IPS-18a (cell line): Measurements from ENCODE around the gene EIF2S3B.

Source experiments
- H3K27ac ChIP-seq: one replicate; pipeline ENCODE4 v1.5.1; 2013; ENCODE audit warnings: low read length
- H3K27me3 ChIP-seq: one replicate; pipeline ENCODE4 v1.6.1; 2013; ENCODE audit warnings: mild to moderate bottlenecking, low read length; ENCODE audit not compliant: control insufficient read depth, insufficient read depth
- H3K36me3 ChIP-seq: one replicate; pipeline ENCODE4 v1.6.1; 2013; ENCODE audit warnings: low read depth, low read length; ENCODE audit not compliant: control insufficient read depth
- H3K4me1 ChIP-seq: one replicate; pipeline ENCODE4 v1.6.1; 2013; ENCODE audit warnings: low read depth, low read length; ENCODE audit not compliant: control insufficient read depth
- H3K4me3 ChIP-seq: one replicate; pipeline ENCODE4 v1.5.1; 2013; ENCODE audit warnings: low read length
- H3K9ac ChIP-seq: one replicate; pipeline ENCODE4 v1.6.1; 2013; ENCODE audit warnings: mild to moderate bottlenecking, low read length, moderate library complexity
- H3K9me3 ChIP-seq: one replicate; pipeline ENCODE4 v1.6.1; 2013; ENCODE audit warnings: low read depth, low read length; ENCODE audit not compliant: control insufficient read depth

The EIF2S3B gene

GRCh38 chr12:10554756-10555481 is 49.2 kb downstream of the EIF2S3B start:
- Histone ChIP-seq H3K9ac (no peak overlapping the region), H3K4me1 (peaks cover 12% of the 10 kb centered on the region), H3K4me3 (no peak overlapping the region), H3K27ac (no peak overlapping the region), H3K27me3 (no peaks in the 10 kb centered on the region), H3K9me3 (no peaks in the 10 kb centered on the region), H3K36me3 (no peaks in the 10 kb centered on the region)

GRCh38 chr12:10557329-10557728 is 51.6 kb downstream of the EIF2S3B start:
- Histone ChIP-seq H3K4me1 (peaks cover 12% of the 10 kb centered on the region), H3K27ac (no peak overlapping the region), H3K9me3 (no peaks in the 10 kb centered on the region), H3K27me3 (no peaks in the 10 kb centered on the region), H3K36me3 (no peaks in the 10 kb centered on the region), H3K4me3 (no peak overlapping the region), H3K9ac (no peak overlapping the region)

- H3K36me3 ChIP-seq: no peaks in the 10 kb centered on the region
- no peaks in the 10 kb centered on the region for H3K27me3 ChIP-seq
- peaks cover 12% of the 10 kb centered on the region for H3K4me1 ChIP-seq
- H3K27ac ChIP-seq: no peak overlapping the region
- H3K4me3 ChIP-seq: no peak overlapping the region
- no peak overlapping the region for H3K9ac ChIP-seq
- no peaks in the 10 kb centered on the region for H3K9me3 ChIP-seq
These were observed 52.1 kb downstream of the EIF2S3B start for GRCh38 chr12:10557766-10558165.
